ENCODE measurements around the gene KRTAP24-1.

DNA sequence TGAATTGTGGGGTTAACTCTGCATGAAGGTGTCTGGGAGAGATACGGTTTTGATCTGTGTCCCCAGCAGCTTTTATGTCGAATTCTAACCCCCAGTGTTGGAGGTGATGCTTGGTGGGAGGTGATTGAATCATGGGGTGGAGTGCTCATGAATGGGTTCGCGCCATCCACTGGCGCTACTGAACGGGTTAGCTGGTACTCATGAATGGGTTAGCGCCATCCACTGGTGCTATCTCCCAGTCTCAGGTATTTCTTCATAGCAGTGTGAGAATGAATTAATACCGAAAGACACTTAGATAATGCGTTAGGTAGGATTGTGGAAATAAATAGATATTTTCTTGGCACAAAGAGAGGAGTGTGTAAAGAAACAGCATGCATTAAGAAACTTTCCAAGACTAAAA lies 33.9 kb downstream of the KRTAP24-1 start:
- TF ChIP-seq CTCF (IDR thresholded peaks at IDR 0.05; ENCODE audit: insufficient read depth, low read length, poor library complexity, severe bottlenecking) (no peak), EZH2phosphoT487 (conservative IDR thresholded peaks at IDR 0.05; ENCODE audit: low read length) (no peak)
